Hepatocyte (in vitro differentiated cells): Measurements from ENCODE around the gene MAST2. TPM values are rescaled to one million over a fixed set of nuclear protein-coding genes. Genes with fewer than 3 reads are reported as not detected.

Source experiments
- DNase-seq: peaks from one replicate; pipeline ENCODE4 v3.0.0-alpha.2; 2016; ENCODE audit warnings: low spot score
- H2AFZ ChIP-seq: fragments of 200-600 bp; sonication (generic); 2 replicates; pipeline ENCODE4 v1.6.0; 2016; ENCODE audit warnings: antibody characterized with exemption, mild to moderate bottlenecking
- H3K27ac ChIP-seq: fragments of 200-600 bp; sonication (generic); 2 replicates; pipeline ENCODE4 v1.5.1; 2016; ENCODE audit warnings: mild to moderate bottlenecking
- H3K27me3 ChIP-seq: fragments of 200-600 bp; sonication (generic); 2 replicates; pipeline ENCODE4 v1.6.1; 2016
- H3K36me3 ChIP-seq: fragments of 200-600 bp; sonication (generic); replicated peaks from 2 replicates; pipeline ENCODE4 v1.5.1; 2016; ENCODE audit warnings: low read depth; ENCODE audit not compliant: insufficient read depth
- H3K4me1 ChIP-seq: fragments of 200-600 bp; sonication (generic); 2 replicates; pipeline ENCODE4 v1.5.1; 2016; ENCODE audit warnings: mild to moderate bottlenecking, moderate library complexity; ENCODE audit not compliant: insufficient read depth
- H3K4me2 ChIP-seq: fragments of 200-600 bp; sonication (generic); 2 replicates; pipeline ENCODE4 v1.6.0; 2016
- H3K4me3 ChIP-seq: fragments of 200-600 bp; sonication (generic); 2 replicates; pipeline ENCODE4 v1.5.1; 2016; ENCODE audit warnings: mild to moderate bottlenecking
- H3K79me2 ChIP-seq: fragments of 200-600 bp; sonication (generic); 2 replicates; pipeline ENCODE4 v1.6.0; 2017; ENCODE audit warnings: mild to moderate bottlenecking
- H3K9me2 ChIP-seq: fragments of 200-600 bp; sonication (generic); replicated peaks from 2 replicates; pipeline ENCODE4 v1.6.0; 2017; ENCODE audit warnings: mild to moderate bottlenecking; ENCODE audit not compliant: insufficient read depth
- H3K9me3 ChIP-seq: fragments of 200-600 bp; sonication (generic); 2 replicates; pipeline ENCODE4 v1.5.1; 2016; ENCODE audit warnings: low read depth, mild to moderate bottlenecking
- H4K20me1 ChIP-seq: fragments of 200-600 bp; sonication (generic); 2 replicates; pipeline ENCODE4 v1.6.0; 2016; ENCODE audit warnings: mild to moderate bottlenecking; ENCODE audit not compliant: insufficient read depth, poor library complexity, severe bottlenecking
- EZH2 ChIP-seq: fragments of 200-600 bp; sonication (generic); IDR thresholded peaks from 2 replicates; pipeline ENCODE4 v1.6.1; 2016; ENCODE audit warnings: antibody characterized with exemption, mild to moderate bottlenecking, borderline replicate concordance
- EZH2phosphoT487 ChIP-seq: fragments of 200-600 bp; sonication (generic); IDR thresholded peaks from one replicate; pipeline ENCODE4 v1.6.1; 2018; ENCODE audit warnings: antibody characterized with exemption, mild to moderate bottlenecking, low read depth, moderate library complexity; ENCODE audit not compliant: unreplicated experiment, severe bottlenecking
- WGBS: methylation state at CpG from one replicate; pipeline ENCODE4 v1.1.6; 2016; ENCODE audit warnings: low lambda C conversion rate; ENCODE audit errors: missing lambda C conversion rate; 5-methylcytosine and 5-hydroxymethylcytosine counted together
- polyA plus RNA-seq: library from polyadenylated mRNA; unstranded; fragments of >200 nt; fragmentation: Nextera tagmentation; extraction: Ambion mirVana; gene quantifications from 2 replicates; pipeline ENCODE4 v1.2.1, GENCODE V29; 2016
- total RNA-seq: library from RNA; depleted of rRNA; stranded (reverse); fragments of >200 nt; gene quantifications from 2 replicates; pipeline ENCODE4 v1.2.3, GENCODE V29; 2014
- TF ChIP-seq, protein P1 (sequence below): fragments of 200-600 bp; sonication (generic); IDR thresholded peaks from 2 replicates; pipeline ENCODE4 v1.5.1; 2016; ENCODE audit warnings: antibody characterized with exemption, mild to moderate bottlenecking; ENCODE audit not compliant: poor library complexity

Gene MAST2
- total and polyA plus RNA-seq, 2 experiments from 2014 or later, result 25.8 to 33.5 TPM

DNA sequence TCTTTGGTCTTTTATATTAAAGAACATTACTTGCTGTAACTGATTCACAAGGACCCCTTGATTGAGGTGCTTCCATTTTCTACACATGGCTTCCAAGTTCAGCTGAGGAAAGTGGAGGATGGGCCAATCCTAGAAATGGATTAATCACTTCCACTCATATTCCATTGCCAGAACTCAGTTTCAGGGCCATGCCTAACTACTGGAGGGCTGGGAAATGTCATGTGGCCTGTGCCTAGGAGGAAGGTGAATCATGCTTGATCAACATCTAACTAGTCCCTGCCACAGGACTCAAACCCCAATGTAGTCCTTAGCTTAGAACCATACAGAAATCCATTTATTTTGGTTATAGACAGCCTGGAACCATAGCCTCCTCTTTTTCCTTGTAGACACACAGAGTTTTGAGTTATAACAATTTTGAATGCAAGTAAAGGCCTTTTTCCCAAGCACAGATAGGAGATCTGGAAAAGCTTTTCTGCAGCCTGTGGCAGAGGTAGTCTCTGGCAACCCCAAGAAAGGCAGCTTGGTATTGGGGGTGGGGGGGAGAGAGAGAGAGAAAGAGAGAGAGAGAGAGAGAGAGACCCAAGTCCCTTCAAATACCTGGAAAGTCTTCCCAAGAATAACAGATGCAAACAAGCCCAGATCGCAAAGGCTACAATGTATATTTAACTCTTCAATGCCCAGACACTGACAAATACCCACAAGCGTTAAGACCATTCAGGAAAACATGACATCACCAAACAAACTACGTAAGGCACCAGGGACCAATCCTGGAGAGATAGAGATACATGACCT lies 12.5 kb downstream of the MAST2 start:
- no peak for DNase-seq
- Histone ChIP-seq H3K9me2 (no peaks in the 10 kb centered on the region), H4K20me1 (no peaks in the 10 kb centered on the region), H3K4me3 (no peak overlapping the region), H3K4me1 (no peaks in the 10 kb centered on the region), H3K36me3 (peaks cover 2% of the 10 kb centered on the region), H3K79me2 (peaks cover 65% of the 10 kb centered on the region), H2AFZ (no peak overlapping the region), H3K27me3 (no peaks in the 10 kb centered on the region), H3K9me3 (peaks cover 4% of the 10 kb centered on the region), H3K27ac (no peak overlapping the region), H3K4me2 (no peak overlapping the region)
- TF ChIP-seq, protein P1, sequence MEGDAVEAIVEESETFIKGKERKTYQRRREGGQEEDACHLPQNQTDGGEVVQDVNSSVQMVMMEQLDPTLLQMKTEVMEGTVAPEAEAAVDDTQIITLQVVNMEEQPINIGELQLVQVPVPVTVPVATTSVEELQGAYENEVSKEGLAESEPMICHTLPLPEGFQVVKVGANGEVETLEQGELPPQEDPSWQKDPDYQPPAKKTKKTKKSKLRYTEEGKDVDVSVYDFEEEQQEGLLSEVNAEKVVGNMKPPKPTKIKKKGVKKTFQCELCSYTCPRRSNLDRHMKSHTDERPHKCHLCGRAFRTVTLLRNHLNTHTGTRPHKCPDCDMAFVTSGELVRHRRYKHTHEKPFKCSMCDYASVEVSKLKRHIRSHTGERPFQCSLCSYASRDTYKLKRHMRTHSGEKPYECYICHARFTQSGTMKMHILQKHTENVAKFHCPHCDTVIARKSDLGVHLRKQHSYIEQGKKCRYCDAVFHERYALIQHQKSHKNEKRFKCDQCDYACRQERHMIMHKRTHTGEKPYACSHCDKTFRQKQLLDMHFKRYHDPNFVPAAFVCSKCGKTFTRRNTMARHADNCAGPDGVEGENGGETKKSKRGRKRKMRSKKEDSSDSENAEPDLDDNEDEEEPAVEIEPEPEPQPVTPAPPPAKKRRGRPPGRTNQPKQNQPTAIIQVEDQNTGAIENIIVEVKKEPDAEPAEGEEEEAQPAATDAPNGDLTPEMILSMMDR, result no peak
- TF ChIP-seq EZH2 (no peak), EZH2phosphoT487 (no peak)
- WGBS, result 68% methylated on average over 3 of the region's 3 CpGs

DNA sequence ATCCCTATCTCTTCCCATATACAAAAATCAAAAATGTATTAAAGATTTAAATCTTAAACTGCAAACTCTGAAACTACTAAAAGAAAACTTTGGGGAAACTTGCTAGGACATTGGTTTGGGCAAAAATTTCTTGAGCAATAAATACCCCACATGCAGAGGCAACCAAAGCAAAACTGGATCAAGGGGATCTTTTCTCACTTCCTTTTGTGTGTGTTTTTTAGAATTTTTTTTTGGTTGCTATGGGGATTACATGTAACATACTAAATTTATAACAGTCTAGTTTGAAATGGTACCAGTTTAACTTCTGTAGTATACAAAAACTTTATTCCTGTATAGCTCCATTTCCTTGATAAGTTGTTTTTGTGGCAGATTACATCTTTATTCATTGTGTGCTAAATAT lies 16.8 kb downstream of the MAST2 start:
- H3K36me3 ChIP-seq, result peaks cover 2% of the 10 kb centered on the region
- H3K9me2 ChIP-seq, result no peaks in the 10 kb centered on the region
- no peak overlapping the region for H3K27ac ChIP-seq
- no peaks in the 10 kb centered on the region for H4K20me1 ChIP-seq
- no peak overlapping the region for H2AFZ ChIP-seq
- H3K4me1 ChIP-seq, result no peaks in the 10 kb centered on the region
- no peak overlapping the region for H3K4me3 ChIP-seq
- DNase-seq, result no peak
- no peaks in the 10 kb centered on the region for H3K27me3 ChIP-seq
- TF ChIP-seq EZH2 (no peak), EZH2phosphoT487 (no peak)
- TF ChIP-seq, protein P1, result no peak
- peaks cover 4% of the 10 kb centered on the region for H3K9me3 ChIP-seq
- peaks cover 59% of the 10 kb centered on the region for H3K79me2 ChIP-seq
- H3K4me2 ChIP-seq, result no peak overlapping the region

DNA sequence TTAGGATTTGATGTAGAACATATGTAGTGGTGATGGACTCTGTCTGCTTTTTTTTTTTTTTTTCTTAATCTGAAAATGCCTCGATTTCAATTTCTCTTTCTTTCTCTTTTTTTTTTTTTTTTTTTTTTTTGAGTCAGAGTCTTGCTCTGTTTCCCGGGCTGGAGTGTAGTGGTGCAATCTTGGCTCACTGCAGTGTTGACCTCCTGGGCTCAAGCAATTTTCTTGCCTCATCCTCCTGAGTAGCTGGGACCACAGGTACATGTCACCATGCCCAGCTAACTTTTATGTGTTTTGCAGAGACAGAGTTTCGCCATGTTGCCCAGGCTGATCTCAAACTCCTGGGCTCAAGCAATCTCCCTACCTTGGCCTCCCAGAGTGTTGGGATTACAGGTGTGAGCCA lies 17.4 kb downstream of the MAST2 start:
- Histone ChIP-seq H3K4me1 (no peaks in the 10 kb centered on the region), H2AFZ (no peak overlapping the region), H3K4me2 (no peak overlapping the region), H3K9me3 (peaks cover 4% of the 10 kb centered on the region), H3K36me3 (peaks cover 2% of the 10 kb centered on the region), H3K27ac (no peak overlapping the region), H3K4me3 (no peak overlapping the region), H4K20me1 (no peaks in the 10 kb centered on the region), H3K27me3 (no peaks in the 10 kb centered on the region), H3K79me2 (peaks cover 53% of the 10 kb centered on the region), H3K9me2 (no peaks in the 10 kb centered on the region)
- no peak for TF ChIP-seq EZH2
- TF ChIP-seq, protein P1, result no peak
- no peak for TF ChIP-seq EZH2phosphoT487
- WGBS, result 91% methylated on average over 3 of the region's 3 CpGs
- DNase-seq, result no peak

DNA sequence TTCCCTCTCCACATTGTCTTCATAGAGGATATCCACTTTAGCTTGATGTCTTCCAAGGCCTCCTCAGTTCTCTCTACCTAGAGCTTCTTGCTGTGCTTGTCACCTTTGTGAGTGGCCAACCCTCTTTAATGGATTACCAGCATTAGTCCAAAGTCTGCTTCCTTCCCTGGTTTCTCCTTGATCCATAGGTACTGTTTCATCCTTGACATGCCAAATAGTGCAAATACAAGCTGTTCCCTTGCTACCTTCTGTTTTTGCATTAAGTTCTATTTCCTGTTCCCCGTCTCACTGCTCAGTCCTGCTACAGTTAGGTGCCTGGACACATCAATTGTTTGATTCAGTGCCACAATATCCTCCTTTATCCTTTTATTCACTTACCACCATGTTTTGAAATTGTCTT lies 19.2 kb downstream of the MAST2 start:
- Histone ChIP-seq H4K20me1 (no peaks in the 10 kb centered on the region), H3K36me3 (peaks cover under 1% of the 10 kb centered on the region), H3K4me2 (peak overlapping the region; percentile 63), H3K27me3 (no peaks in the 10 kb centered on the region), H3K9me3 (peaks cover 4% of the 10 kb centered on the region), H3K4me3 (no peak overlapping the region), H3K4me1 (no peaks in the 10 kb centered on the region), H2AFZ (no peak overlapping the region), H3K79me2 (peaks cover 42% of the 10 kb centered on the region), H3K27ac (peak overlapping the region; percentile 50), H3K9me2 (no peaks in the 10 kb centered on the region)
- peak; percentile 16 for DNase-seq
- WGBS, result 61% methylated on average over 1 of the region's 1 CpG
- TF ChIP-seq, protein P1, result no peak
- no peak for TF ChIP-seq EZH2phosphoT487
- TF ChIP-seq EZH2, result no peak
